ENCODE results near the gene HSPB1. TPM values are rescaled to one million over a fixed set of nuclear protein-coding genes. Genes with fewer than 3 reads are reported as not detected.
A peak's percentile ranks its signal among the peaks of the same experiment; 100 is the strongest.

The HSPB1 gene
- total RNA-seq, 1 donor from 2014 or later, result 118 TPM

DNA sequence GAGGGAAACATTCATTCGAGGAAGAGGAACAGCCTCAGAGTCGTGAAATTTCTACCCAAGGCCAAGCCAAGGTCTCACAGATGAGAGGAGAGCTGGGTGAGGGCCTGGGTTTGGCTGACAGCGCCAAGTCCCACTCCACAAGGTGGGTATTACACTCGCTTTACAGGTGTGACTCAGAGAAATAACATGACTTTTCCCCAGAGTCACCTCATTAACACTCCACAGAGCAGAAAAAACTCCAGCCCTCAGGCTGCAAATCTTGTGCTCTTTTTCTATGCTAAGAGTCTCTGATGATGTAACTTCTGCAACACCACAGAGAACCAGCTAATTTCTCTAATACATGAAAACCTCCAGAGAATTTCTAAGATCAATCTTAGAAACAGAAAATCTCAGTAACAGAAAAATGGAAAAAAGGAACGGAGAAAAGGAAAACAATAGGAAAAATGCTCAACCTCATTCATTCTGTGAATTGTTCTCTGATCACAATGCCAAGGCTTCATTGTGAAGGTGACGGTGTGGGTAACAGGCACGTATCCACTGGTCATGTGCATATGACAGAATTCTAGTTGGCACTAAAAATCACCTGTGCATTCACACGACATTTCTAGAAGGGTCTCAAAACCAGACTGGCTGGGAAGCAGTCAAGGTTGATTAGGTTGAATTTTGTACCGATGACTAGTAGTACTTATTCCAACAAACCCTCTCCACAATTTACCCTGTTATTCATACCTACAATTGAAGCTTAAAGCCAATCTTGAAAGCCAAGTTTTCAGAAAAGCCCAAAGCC lies 36.0 kb downstream of the HSPB1 start:
- Mint-ChIP-seq H3K9me3 (ENCODE audit: low read depth) (no peaks in the 10 kb centered on the region), H3K4me1 (ENCODE audit: low read depth) (peaks cover 8% of the 10 kb centered on the region), H3K4me3 (ENCODE audit: low read depth) (no peak overlapping the region), H3K27ac (peak overlapping the region; percentile 48), H3K27me3 (no peaks in the 10 kb centered on the region), H3K36me3 (ENCODE audit: insufficient read depth) (peaks cover 26% of the 10 kb centered on the region)
- no peak for DNase-seq (ENCODE audit: low spot score, unreplicated experiment)
- TF ChIP-seq, protein P1, sequence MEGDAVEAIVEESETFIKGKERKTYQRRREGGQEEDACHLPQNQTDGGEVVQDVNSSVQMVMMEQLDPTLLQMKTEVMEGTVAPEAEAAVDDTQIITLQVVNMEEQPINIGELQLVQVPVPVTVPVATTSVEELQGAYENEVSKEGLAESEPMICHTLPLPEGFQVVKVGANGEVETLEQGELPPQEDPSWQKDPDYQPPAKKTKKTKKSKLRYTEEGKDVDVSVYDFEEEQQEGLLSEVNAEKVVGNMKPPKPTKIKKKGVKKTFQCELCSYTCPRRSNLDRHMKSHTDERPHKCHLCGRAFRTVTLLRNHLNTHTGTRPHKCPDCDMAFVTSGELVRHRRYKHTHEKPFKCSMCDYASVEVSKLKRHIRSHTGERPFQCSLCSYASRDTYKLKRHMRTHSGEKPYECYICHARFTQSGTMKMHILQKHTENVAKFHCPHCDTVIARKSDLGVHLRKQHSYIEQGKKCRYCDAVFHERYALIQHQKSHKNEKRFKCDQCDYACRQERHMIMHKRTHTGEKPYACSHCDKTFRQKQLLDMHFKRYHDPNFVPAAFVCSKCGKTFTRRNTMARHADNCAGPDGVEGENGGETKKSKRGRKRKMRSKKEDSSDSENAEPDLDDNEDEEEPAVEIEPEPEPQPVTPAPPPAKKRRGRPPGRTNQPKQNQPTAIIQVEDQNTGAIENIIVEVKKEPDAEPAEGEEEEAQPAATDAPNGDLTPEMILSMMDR (IDR thresholded peaks at IDR 0.05; ENCODE audit: unreplicated experiment), result no peak

DNA sequence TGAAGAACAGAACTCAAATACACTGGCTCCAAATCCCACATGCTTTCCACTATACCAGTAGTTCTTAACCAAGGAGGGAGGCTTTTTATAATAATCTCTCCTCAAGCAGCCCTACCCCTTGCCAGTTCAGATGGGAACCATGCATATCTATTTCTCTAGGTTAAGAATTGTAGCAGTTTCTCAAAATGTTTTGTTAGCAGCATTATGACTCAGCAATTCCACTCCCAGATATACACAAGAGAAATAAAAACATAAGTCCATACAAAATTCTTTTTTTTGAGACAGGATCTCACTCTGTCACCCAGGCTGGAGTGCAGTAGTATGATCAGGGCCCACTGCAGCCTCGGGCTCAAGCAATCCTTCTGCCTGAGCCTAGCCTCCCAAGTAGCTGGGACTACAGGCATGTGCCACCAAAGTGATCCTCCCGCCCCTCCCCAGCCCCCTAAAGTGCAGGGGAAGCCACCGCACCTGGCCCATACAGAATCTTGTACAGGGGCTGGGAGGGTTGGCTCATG lies 38.2 kb downstream of the HSPB1 start:
- Mint-ChIP-seq H3K4me3 (ENCODE audit: low read depth) (no peak overlapping the region), H3K27ac (no peak overlapping the region), H3K9me3 (ENCODE audit: low read depth) (no peaks in the 10 kb centered on the region), H3K4me1 (ENCODE audit: low read depth) (peaks cover 10% of the 10 kb centered on the region), H3K27me3 (no peaks in the 10 kb centered on the region), H3K36me3 (ENCODE audit: insufficient read depth) (peaks cover 40% of the 10 kb centered on the region)
- DNase-seq (ENCODE audit: low spot score, unreplicated experiment), result no peak
- TF ChIP-seq, protein P1 (IDR thresholded peaks at IDR 0.05; ENCODE audit: unreplicated experiment), result no peak

DNA sequence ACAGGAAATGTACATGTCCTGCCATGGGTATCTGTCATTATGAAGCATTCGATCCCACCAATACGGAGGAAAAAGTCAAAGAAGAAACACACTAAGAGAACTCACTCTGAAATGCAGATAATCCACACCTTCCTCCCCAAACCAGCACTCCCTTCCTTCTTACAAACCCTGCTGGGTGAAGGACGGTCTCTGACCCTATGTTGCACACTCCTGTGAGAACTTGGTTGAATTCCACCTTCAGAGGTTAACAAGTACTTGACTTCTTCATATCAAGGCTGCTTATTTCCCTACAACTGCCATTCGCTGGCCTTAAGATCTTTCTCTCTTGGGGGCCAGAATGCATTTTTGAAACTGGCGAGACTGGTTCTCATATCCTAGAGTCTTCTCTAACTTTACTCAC lies 39.7 kb downstream of the HSPB1 start:
- Mint-ChIP-seq H3K36me3 (ENCODE audit: insufficient read depth) (peaks cover 47% of the 10 kb centered on the region), H3K27ac (peak overlapping the region; percentile 40), H3K4me1 (ENCODE audit: low read depth) (peaks cover 11% of the 10 kb centered on the region), H3K27me3 (no peaks in the 10 kb centered on the region), H3K9me3 (ENCODE audit: low read depth) (no peaks in the 10 kb centered on the region), H3K4me3 (ENCODE audit: low read depth) (no peak overlapping the region)
- TF ChIP-seq, protein P1 (IDR thresholded peaks at IDR 0.05; ENCODE audit: unreplicated experiment), result no peak
- DNase-seq (ENCODE audit: low spot score, unreplicated experiment), result no peak

DNA sequence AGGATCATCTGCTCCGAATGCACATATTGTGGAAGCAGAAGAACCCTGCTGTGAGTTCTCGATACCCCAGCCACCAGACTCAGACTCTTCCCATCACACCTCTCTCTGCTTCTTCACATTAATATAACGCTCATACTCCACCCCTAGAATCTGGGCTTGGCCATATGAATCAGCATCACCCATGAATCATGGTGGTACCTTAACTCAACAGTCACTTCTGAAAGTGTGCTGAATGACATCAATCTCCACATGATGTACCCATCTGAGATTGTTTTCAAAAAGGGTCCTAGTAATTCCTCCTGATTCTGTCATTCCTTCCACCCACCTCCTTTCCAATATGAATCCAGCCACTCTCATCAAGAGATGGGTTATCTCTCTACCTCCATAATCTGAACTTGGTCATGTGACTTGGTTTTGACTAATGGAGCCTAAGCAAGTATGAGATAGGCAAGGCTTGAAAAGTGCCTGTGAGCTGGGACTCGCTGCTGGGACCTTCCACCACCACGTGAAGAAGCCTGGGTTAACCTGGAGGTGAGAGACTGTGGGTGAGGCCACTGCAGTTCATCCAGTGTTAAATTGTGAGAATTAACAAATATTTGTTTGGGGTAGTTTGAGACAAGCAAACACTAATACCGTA lies 40.9 kb downstream of the HSPB1 start:
- Mint-ChIP-seq H3K4me3 (ENCODE audit: low read depth) (no peak overlapping the region), H3K27me3 (no peaks in the 10 kb centered on the region), H3K36me3 (ENCODE audit: insufficient read depth) (peaks cover 52% of the 10 kb centered on the region), H3K9me3 (ENCODE audit: low read depth) (no peaks in the 10 kb centered on the region), H3K4me1 (ENCODE audit: low read depth) (peaks cover 11% of the 10 kb centered on the region), H3K27ac (no peak overlapping the region)
- DNase-seq (ENCODE audit: low spot score, unreplicated experiment), result no peak
- TF ChIP-seq, protein P1 (IDR thresholded peaks at IDR 0.05; ENCODE audit: unreplicated experiment), result no peak

DNA sequence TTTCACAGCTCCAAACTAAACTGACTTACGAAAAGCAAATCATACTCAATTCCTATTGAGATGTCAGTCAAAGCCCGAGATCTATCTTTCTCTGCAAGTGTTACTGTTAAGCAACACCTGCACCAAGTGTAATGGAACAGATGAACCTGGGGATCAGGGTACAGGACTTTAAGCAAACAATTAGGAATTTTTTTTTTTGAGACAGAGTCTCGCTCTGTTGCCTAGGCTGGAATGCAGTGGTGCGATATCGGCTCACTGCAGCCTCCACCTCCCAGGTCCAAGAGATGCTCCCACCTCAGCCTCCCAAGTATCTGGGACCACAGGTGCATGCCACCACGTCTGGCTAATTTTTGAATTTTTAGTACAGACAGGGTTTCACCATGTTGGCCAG lies 41.5 kb downstream of the HSPB1 start:
- no peaks in the 10 kb centered on the region for H3K27me3 Mint-ChIP-seq
- peaks cover 10% of the 10 kb centered on the region for H3K4me1 Mint-ChIP-seq (ENCODE audit: low read depth)
- no peak overlapping the region for H3K27ac Mint-ChIP-seq
- no peak for DNase-seq (ENCODE audit: low spot score, unreplicated experiment)
- TF ChIP-seq, protein P1 (IDR thresholded peaks at IDR 0.05; ENCODE audit: unreplicated experiment), result no peak
- peaks cover 51% of the 10 kb centered on the region for H3K36me3 Mint-ChIP-seq (ENCODE audit: insufficient read depth)
- H3K4me3 Mint-ChIP-seq (ENCODE audit: low read depth), result no peak overlapping the region
- no peaks in the 10 kb centered on the region for H3K9me3 Mint-ChIP-seq (ENCODE audit: low read depth)
